ENCODE measurements around the gene FNDC3B.

- TF ChIP-seq POLR2A (IDR thresholded peaks at IDR 0.05) (no peak), CTCF (IDR thresholded peaks at IDR 0.05) (no peak)
Measured at GRCh38 chr3:172126741-172127140, 87.4 kb downstream of the FNDC3B start.

All from testis (tissue), 2 donors.